Adrenal gland (tissue), 12 donors: Measurements from ENCODE around the gene C7orf57. TPM values are rescaled to one million over a fixed set of nuclear protein-coding genes. Genes with fewer than 3 reads are reported as not detected.

Experiments
- DNase-seq, 7 donors: peaks; one replicate each; pipeline ENCODE4 v3.0.0-alpha.2; 2019 to 2020
- H3K27ac ChIP-seq, 5 donors: fragments of 200-600 bp; sonication (generic) in 4 of 5; 1 replicate in 3 of 5; 2 replicates in 2 of 5; pipeline versions ENCODE4 v1.5.1 to v1.8.0; 2016 to 2020; ENCODE audit warnings: mild to moderate bottlenecking in 1 of 5
- H3K27me3 ChIP-seq: fragments of 200-600 bp; 2 replicates; pipeline ENCODE4 v1.8.0; 2021
- H3K36me3 ChIP-seq, 2 donors: fragments of 200-600 bp; replicated peaks in 1 of 2; 1 replicate in 1 of 2; 2 replicates in 1 of 2; pipeline versions ENCODE4 v1.5.1 to v1.8.0; 2018 to 2022
- H3K4me1 ChIP-seq, 2 donors: fragments of 200-600 bp; replicated peaks in 1 of 2; 1 replicate in 1 of 2; 2 replicates in 1 of 2; pipeline versions ENCODE4 v1.5.1 to v1.8.0; 2018 to 2021
- H3K4me3 ChIP-seq, 4 donors: fragments of 200-600 bp; sonication (generic) in 3 of 4; one replicate each; pipeline ENCODE4 v1.5.1; 2016 to 2018
- H3K9me3 ChIP-seq, 3 donors: fragments of 200-600 bp; sonication (generic) in 1 of 3; replicated peaks in 1 of 3; 1 replicate in 2 of 3; 2 replicates in 1 of 3; pipeline versions ENCODE4 v1.5.1 to v1.8.0; 2016 to 2021
- POLR2A ChIP-seq, 2 donors: fragments of 450-650 bp; IDR thresholded peaks; one replicate each; pipeline ENCODE4 v1.6.1; 2017; ENCODE audit warnings: antibody characterized with exemption in 2 of 2, mild to moderate bottlenecking in 2 of 2, moderate library complexity in 1 of 2
- WGBS, 4 donors: extraction: QIAGEN DNeasy Blood & Tissue Kit in 2 of 4; methylation state at CpG; one replicate each; pipeline versions ENCODE4 v1.1.5 to v1.1.7; 2013 to 2017; 5-methylcytosine and 5-hydroxymethylcytosine counted together
- intact Hi-C, 2 donors: fragments of 100-400 bp; cut with DNase I; formaldehyde crosslinking; loops; one replicate each; pipeline versions ENCODE4 v1.14.1 to v1.15.0; 2022 to 2023
- polyA plus RNA-seq, 3 donors: library from polyadenylated mRNA; stranded (reverse); fragments of 200-250 nt in 2 of 3; fragments of 350-450 nt in 1 of 3; fragmentation: Illumina TruSeq in 1 of 3; extraction: RNeasy Lipid Tissue Mini Kit (QIAGEN cat#74804) in 1 of 3; gene quantifications; one replicate each; pipeline ENCODE4 v1.2.3, GENCODE V29; 2013 to 2014
- total RNA-seq, 9 donors: library from RNA; depleted of rRNA in 4 of 9; stranded (reverse); fragments of >200 nt in 4 of 9; fragments of 120-200 nt in 1 of 9; fragmentation: NEBNext Ultra II Directional in 1 of 9; extraction: Animal tissue kit (Norgen Biotek cat#: 25700) in 1 of 9; gene quantifications; one replicate each; pipeline versions ENCODE4 v1.1.0 to v1.2.4, GENCODE V29; 2013 to 2023
- TF ChIP-seq, protein P1 (sequence below), 6 experiments: fragments of 450-650 bp in 4 of 6; fragments of 200-600 bp in 2 of 6; sonication (generic) in 1 of 6; IDR thresholded peaks; 1 replicate in 5 of 6; 2 replicates in 1 of 6; pipeline versions ENCODE4 v1.5.1 to v1.8.0; 2016 to 2021; ENCODE audit warnings: antibody characterized with exemption in 6 of 6, mild to moderate bottlenecking in 2 of 6, moderate library complexity in 1 of 6
- donor health status: healthy with polysubstance abuse.
- donor health status: Bipolar disorder and iron deficiency.
- donor health status: DM: yes; HTN: yes; CAD: no.
- donor health status: DM: no; HTN: no; CAD: no.
- donor health status: DM: no; HTN: no; CAD: no.
- donor health status: DM: yes; HTN: yes; CAD: no.

C7orf57 gene
- total and polyA plus RNA-seq, 12 donors, result 1.7 TPM; not detected in 11

DNA sequence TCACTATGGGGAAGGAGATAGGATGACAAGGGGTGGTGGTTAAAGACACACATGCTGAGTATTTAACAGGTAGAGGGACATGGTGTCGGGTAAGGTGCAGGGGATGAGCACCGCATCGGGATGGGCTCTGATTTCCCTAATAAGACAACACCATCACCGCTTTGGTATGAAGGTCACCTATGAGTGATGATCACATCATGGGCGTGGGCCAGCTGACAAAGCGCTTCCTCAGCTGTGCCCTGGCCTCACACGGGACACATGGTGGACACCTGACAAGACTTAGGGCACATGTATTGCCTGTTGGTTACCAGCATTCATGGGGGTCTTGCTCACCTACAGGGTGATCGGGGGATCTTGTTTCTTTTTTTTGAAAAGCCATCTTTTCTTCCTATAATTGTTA is 12.8 kb downstream of the C7orf57 start:
- DNase-seq, result no peak
- no peaks in the 10 kb centered on the region for H3K4me1 ChIP-seq
- no peak overlapping the region for H3K4me3 ChIP-seq
- TF ChIP-seq, protein P1, sequence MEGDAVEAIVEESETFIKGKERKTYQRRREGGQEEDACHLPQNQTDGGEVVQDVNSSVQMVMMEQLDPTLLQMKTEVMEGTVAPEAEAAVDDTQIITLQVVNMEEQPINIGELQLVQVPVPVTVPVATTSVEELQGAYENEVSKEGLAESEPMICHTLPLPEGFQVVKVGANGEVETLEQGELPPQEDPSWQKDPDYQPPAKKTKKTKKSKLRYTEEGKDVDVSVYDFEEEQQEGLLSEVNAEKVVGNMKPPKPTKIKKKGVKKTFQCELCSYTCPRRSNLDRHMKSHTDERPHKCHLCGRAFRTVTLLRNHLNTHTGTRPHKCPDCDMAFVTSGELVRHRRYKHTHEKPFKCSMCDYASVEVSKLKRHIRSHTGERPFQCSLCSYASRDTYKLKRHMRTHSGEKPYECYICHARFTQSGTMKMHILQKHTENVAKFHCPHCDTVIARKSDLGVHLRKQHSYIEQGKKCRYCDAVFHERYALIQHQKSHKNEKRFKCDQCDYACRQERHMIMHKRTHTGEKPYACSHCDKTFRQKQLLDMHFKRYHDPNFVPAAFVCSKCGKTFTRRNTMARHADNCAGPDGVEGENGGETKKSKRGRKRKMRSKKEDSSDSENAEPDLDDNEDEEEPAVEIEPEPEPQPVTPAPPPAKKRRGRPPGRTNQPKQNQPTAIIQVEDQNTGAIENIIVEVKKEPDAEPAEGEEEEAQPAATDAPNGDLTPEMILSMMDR (IDR thresholded peaks at IDR 0.05), result no peak
- TF ChIP-seq POLR2A (IDR thresholded peaks at IDR 0.05), result no peak
- intact Hi-C loops, result no loop called here
- no peak overlapping the region for H3K27ac ChIP-seq
- no peaks in the 10 kb centered on the region for H3K27me3 ChIP-seq
- no peaks in the 10 kb centered on the region for H3K9me3 ChIP-seq
- no peaks in the 10 kb centered on the region for H3K36me3 ChIP-seq
- 91 to 94% (median 92%) methylated on average over 8 of the region's 8 CpGs for WGBS, 4 donors

DNA sequence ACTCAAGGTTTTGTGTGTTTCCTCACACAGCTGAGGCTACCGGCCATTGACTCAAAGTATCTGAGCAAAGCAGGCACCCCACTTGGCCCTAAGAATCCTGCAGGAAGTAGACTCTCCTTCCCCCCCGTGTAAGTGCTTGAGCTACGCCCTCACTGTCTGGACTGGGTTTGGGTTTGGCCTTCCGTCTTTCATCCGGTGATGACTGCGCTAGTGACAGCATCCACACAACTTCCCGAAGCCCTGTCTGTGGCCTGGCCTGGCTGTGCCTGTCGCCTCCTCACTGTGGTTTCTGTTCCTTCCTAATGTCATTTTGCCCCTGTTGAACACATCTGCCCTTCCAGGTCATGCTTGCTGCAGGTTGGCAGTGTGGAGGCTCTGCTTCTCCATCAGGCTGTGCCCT is 14.5 kb downstream of the C7orf57 start:
- no peaks in the 10 kb centered on the region for H3K9me3 ChIP-seq
- intact Hi-C loops, result no loop called here
- TF ChIP-seq POLR2A (IDR thresholded peaks at IDR 0.05), result no peak
- TF ChIP-seq, protein P1 (IDR thresholded peaks at IDR 0.05), result no peak
- 67 to 86% (median 78%) methylated on average over 8 of the region's 8 CpGs for WGBS, 4 donors
- no peaks in the 10 kb centered on the region for H3K27me3 ChIP-seq
- no peak overlapping the region for H3K4me3 ChIP-seq
- DNase-seq, result peak in 2 of 7 donors; percentile 11 to 22
- H3K27ac ChIP-seq, result no peak overlapping the region
- no peaks in the 10 kb centered on the region for H3K36me3 ChIP-seq
- no peaks in the 10 kb centered on the region for H3K4me1 ChIP-seq

DNA sequence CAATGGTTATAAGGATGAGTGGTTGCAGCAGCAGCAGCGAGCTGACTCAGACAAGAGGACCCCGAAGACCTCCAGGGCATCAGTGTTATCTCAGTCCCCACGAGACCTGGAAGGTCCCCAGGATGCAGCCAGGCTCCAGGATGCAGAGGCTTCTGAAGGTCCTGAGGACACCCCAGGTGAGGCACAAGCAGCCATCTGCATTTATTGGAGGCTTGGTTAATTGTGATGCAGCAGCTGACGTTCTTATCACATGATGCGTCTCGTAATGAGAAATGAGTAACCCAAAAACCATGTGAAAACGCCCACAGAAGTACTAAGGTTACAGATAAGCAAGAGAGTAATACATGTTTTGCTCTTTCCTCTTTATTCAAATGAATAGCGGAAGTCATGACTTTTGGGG is 17.4 kb downstream of the C7orf57 start:
- Histone ChIP-seq H3K4me1 (no peaks in the 10 kb centered on the region), H3K9me3 (peaks cover 0 to 5% (median 0%) of the 10 kb centered on the region in 3 donors), H3K4me3 (no peak overlapping the region), H3K36me3 (no peaks in the 10 kb centered on the region), H3K27ac (no peak overlapping the region), H3K27me3 (no peaks in the 10 kb centered on the region)
- TF ChIP-seq, protein P1 (IDR thresholded peaks at IDR 0.05), result no peak
- TF ChIP-seq POLR2A (IDR thresholded peaks at IDR 0.05), result no peak
- DNase-seq, result no peak
- 71 to 76% (median 74%) methylated on average over 8 of the region's 8 CpGs for WGBS, 4 donors
- intact Hi-C loops, result no loop called here

DNA sequence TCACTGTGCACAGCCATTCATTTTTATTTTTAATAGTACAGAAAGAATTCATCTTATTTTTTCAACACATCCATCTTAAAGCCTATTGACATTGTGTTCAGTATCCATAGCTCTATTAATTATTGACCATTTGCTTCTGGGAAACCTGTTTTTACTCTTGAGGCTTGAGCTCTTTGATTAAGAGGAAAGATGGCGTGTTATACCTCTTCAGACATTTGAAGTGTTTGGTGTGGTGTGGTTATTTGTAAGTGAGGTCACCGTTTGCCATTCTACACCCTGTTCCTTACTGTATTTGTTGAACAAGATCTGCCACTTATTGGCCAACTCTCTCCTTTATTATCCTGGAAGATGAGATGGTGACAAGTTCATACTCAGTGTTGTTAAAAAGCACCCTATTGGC is 18.4 kb downstream of the C7orf57 start:
- Histone ChIP-seq H3K27ac (no peak overlapping the region), H3K36me3 (no peaks in the 10 kb centered on the region), H3K9me3 (peaks cover 0 to 5% (median 0%) of the 10 kb centered on the region in 3 donors), H3K4me3 (no peak overlapping the region), H3K4me1 (no peaks in the 10 kb centered on the region), H3K27me3 (no peaks in the 10 kb centered on the region)
- 85 to 92% (median 88%) methylated on average over 2 of the region's 2 CpGs for WGBS, 4 donors
- no peak for TF ChIP-seq POLR2A (IDR thresholded peaks at IDR 0.05)
- TF ChIP-seq, protein P1 (IDR thresholded peaks at IDR 0.05), result no peak
- DNase-seq, result no peak
- intact Hi-C loops, result no loop called here
